ENCODE data around the gene CAMTA1.
A peak's percentile ranks its signal among the peaks of the same experiment; 100 is the strongest.
"Not testable (repeated sequence)": the region's sequence is repeated elsewhere in the genome, so short reads cannot be mapped to it uniquely, and the experiment has no call there.

The CAMTA1 gene

DNA sequence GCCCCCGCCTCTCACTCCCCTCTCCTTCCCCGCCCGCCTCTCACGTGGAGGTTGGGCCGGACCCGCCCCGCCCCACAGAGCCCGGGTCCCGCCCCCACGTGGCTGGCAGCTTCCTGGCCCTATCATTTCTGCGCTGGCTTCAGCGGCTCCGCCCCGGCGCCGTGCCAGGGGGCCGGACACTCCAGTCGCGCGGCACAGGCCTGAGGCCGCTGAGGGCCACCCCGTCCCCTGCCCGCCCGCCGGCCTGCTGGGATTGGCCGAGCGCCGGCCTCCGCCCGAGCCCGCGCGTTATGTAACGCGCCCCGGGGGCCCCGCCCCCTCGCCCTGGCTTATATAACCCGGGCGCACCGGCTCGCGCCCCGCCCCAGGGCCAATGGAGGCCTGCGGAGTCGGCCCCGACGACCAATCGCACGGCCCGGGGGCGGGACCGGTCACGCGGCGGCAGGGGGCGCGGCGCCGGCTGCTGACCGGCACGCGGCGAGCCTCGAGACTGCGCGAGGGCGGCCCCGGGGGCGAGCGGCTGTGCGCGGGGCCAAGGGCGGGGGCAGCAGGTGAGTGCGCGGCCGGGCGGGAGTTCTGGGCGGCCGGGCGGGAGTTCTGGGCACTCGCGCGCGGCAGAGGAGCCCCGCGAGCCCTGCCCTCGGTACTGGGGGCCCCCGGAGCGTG, 998.7 kb downstream of the CAMTA1 start, which contains the start of gene PER3:
Gene PER3, plus strand, starts transcription at position 466 of the 666 bp plus-strand sequence. CDS start 587 bp downstream, outside the sequence.
- DNase-seq = peak; percentile 95

DNA sequence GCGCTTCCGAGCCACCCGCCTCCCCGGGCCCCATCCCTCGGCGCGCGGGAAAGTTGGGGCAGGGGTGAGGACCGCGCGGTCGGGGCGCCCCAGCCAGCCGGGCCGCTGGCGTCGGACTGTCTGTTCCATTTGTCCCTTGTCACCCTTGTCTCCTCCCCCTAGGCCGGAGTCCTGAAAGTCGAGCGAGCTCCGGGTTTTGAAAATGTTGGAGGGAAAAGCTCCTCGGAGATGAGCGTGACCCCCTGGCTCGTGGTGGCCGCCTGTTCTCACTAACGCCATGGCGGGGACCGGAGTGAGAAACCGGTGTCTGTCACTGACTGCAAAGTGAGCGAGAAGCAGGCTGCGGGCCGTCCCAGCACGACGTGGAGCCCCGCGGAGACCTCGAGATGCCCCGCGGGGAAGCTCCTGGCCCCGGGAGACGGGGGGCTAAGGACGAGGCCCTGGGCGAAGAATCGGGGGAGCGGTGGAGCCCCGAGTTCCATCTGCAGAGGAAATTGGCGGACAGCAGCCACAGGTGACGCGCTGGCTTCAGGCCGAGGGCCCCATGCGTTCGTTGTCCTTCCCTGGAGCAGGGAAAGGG, 999.3 kb downstream of the CAMTA1 start:
- no peak for DNase-seq

DNA sequence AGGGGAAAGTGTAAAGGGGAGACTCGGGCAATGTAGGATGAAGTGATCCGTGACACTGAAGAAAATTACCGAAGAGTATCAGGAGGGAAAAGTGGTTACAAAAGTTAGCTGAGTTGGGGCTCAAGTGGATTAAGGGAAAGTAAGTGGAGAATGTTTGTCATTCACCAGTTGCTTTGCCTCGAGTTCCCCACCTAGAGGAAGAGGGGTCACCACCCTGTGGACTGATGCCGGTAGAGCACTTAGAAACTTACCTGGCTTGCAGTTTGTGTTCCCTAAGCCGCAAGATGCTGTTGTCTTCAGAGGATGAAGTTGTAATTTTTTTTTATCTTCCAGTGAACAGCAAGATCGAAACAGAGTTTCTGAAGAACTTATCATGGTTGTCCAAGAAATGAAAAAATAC, 999.9 kb downstream of the CAMTA1 start:
- no peak for DNase-seq

DNA sequence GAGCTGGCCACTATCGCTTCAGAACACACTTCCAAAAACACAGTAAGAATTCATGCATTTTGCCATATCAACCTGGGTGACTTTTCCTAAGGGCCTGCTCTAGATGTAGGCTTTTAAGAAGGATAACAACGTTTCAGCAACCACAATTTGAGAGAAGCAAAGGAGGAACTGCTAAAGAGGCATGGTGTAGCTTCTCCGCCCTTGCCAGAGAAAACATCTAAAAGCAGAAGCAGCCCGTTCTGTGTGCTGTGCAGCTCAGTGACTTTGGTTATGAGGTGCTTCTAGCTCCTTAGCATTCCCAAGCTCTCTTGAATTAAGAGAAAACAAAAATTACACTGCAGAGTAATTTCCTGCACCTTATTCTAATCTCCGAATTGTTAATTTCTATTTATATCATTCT, 1001.5 kb downstream of the CAMTA1 start:
- no peak for DNase-seq

DNA sequence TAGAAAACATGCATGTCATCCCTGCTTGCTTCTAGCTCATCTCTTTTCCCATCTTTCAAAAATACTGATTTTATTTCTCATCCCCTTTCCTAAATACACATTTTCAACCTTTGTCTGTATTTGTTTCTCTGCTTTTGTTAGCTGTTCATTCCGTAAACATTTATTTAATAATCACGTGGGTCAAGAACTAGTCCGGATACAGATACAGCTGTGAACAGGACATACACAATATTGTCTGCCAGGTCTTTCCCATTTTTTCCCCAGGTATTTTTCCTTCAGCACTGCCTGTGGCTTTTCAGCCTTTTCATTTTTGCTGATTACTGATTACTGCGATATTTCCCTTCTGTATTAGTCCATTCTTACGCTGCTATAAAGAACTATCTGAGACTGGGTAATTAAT, 1004.6 kb downstream of the CAMTA1 start:
- no peak for DNase-seq

DNA sequence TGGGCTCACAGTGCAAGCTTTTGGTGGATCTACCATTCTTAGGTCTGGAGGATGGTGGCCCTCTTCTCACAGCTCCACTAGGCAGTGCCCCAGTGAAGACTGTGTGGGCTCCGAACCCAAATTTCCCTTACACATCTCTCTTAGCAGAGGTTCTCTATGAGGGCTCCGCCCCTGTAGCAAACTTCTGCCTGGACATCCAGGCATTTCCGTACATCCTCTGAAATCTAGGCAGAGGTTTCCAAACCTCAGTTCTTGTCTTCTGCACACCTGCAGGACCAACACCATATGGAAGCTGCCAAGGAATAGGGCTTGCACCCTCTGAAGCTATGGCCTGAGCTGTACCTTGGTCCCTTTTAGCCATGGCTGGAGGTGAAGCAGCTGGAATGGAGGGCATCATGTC, 1005.8 kb downstream of the CAMTA1 start:
- not testable (repeated sequence) for DNase-seq

DNA sequence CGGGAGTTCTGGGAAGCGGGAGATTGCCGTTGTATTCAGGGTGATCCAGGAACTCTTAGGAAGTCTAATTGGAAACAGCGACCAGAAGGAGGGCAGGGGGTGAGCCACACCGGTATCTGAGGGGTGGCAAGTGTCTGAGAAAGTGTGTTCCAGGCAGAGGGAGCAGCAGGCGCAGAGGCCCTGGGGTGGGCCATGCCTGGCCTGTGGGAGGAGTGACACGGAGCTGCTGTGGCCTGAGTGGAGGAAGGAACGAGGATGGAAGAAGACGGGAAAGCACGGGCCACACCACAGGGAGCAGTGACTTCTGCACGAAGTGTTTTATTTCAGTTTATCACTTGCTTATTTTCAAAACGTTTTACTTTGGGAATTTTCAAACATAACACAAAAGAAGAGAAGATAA, 1010.2 kb downstream of the CAMTA1 start:
- no peak for DNase-seq

DNA sequence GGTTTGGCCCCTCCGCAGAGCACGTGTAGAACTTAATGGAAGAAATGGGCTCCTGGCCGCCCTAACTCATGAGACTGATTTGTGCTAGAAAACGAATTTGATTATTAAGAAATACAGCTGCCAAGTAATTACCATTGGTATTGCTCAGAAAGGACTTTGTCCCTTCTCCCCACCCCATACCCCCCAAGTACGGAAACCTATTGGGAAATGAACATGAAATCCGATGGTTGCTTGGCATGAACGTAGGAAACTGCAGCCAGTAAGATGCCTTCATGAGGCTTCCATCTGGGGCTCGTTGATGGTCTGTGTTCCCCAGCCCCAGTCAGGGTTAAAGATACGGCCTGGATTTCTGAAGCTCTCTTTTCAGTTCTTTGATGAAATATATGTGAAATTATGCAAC, 1020.2 kb downstream of the CAMTA1 start:
- DNase-seq = no peak

DNA sequence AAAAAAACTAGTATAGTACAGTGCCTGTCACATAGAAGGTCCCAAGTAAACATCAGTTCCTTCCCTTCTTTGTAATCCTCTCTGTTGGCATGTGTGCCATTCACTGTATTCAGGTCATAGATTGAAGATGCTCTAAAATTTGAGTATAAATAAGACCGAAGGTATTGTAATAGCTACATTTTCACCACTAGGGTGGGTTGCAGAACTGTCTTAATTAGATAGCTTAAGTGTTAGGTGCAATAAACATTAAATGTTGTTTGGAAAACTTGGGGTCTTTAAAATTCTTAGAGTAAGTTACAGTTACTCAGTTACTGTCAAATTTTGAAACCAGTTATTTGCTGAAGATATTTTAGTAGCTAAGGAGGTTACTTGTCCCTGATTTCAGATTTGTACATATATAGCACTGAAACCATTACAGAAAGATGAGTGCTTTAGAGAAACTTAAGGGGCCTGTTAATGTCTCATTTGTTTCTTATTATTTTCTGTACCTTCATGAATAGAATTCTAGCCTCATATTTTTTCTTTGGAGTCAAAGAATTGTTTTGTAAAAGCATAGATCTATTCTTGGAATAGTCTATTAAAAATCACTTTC, 1023.1 kb downstream of the CAMTA1 start:
- DNase-seq = peak; percentile 55

DNA sequence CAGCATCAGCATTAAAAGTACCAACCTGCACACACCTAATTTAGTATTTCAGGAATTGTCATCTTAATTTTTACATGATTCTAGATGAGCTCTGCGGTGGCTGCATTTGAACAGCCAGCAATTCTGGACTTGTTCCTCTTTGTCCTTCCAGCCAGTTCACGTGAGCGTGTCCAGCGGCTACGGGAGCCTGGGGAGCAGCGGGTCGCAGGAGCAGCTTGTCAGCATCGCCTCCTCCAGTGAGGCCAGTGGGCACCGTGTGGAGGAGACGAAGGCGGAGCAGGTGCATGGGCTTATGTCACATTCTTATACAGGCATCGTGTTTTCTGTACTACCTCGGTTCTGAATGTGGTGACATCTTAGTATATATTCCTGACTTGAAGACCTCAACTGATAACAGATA, 1024.5 kb downstream of the CAMTA1 start:
- DNase-seq = no peak

DNA sequence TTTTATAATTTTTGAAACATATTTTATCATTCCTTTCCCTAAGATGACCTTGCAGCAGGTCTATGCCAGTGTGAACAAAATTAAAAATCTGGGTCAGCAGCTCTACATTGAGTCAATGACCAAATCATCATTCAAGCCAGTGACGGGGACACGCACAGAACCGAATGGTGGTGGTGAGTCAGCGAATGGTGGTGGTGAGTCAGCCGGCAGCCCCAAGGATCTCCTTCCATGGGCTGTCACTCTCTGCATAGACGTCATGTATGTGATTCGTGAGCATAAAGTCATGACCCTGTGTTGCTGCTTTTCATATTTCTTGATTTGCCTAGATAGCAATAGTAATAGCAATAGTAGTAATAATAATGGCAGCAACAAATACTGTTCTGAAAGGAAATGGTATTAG, 1025.1 kb downstream of the CAMTA1 start:
- no peak for DNase-seq

DNA sequence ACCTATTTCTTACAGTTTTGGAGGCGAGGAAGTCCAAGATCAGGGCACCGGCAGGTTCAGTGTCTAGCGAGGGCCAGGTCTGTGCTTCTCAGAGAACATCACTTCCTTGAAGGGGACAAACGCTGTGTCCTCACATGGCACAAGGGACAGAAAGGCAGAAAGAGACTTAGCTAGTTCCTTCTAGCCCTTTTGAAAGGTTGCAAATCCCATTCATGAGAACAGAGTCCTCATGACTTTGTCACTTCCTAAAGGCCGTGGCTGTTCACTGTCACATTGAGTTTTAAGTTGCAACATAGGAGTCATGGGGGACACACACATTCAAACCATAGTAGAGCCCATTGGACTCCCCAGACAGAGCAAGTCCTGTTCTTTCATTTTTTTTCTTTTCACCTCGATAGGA, 1026.2 kb downstream of the CAMTA1 start:
- DNase-seq = no peak

DNA sequence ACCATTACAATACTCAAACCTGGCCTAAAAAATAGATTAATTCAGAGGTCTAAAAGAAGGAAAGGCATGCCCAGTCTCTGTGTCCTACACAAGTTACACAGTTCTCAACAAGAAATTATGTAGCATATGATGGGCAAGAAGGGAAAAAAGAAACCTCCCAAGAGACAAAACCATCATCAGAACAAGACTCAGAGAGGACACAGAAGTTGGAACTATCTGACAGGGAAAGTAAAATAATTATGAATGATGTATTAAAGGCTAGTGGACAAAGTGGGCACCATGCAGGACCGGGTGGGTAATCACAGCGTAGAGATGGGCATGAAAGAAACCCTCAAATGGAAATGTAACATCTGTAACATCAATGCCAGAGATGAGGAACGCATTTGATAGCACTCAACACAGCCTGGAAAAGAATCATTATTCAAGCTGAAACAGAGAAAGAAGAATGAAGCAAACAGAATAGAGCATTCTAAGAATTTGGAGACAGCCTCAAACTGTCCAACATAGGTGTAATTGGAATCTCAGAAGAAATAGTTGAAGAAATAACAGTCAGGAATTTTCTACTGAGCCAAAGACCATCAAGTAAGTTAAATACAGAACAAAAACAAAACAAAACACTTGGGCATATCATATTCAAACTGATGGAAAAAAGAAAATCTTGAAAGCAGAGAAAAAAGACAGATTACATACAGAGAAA, 1028.6 kb downstream of the CAMTA1 start:
- no peak for DNase-seq

All from NCI-H1105 treated with DMSO at 0.1 percent for 48 hours (cell line).